ENCODE results near the gene ME3. TPM values are rescaled to one million over a fixed set of nuclear protein-coding genes. Genes with fewer than 3 reads are reported as not detected.

The ME3 gene
- total RNA-seq, 2 donors from 2014 or later, result 62.4 to 62.5 TPM

DNA sequence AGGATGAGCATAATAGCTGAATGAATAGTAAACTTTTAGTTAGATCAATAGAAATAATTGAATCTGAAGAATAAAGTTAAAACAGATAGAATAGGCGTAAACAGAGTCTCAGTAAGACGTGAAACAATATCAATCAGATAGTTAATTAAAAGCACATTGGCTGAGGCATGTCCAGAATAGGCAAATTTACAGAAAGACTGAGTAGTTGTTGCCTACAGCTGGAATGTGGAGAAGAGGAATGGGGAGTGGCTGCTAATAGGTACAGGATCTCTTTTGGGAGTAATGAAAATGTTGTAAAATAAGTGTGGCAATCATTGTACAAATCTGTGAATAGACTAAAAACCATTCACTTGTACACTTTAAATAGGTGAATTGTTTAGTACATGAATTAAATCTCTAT lies 36.3 kb upstream of the ME3 start:
- no peak overlapping the region for H3K27ac ChIP-seq
- H3K27me3 ChIP-seq (replicated peaks; ENCODE audit: insufficient read depth), result no peaks in the 10 kb centered on the region
- no peaks in the 10 kb centered on the region for H3K36me3 ChIP-seq
- DNase-seq (ENCODE audit: low spot score), result no peak
- TF ChIP-seq CTCF (IDR thresholded peaks at IDR 0.05), result no peak
- no peaks in the 10 kb centered on the region for H3K4me1 ChIP-seq (ENCODE audit: control insufficient read depth in 1 of 2, low read depth in 2 of 2)
- no peak overlapping the region for H3K4me3 ChIP-seq
- ATAC-seq (ENCODE audit: insufficient number of reproducible peaks, low FRiP score, low read depth), result no peak
- H3K9me3 ChIP-seq, result no peaks in the 10 kb centered on the region

DNA sequence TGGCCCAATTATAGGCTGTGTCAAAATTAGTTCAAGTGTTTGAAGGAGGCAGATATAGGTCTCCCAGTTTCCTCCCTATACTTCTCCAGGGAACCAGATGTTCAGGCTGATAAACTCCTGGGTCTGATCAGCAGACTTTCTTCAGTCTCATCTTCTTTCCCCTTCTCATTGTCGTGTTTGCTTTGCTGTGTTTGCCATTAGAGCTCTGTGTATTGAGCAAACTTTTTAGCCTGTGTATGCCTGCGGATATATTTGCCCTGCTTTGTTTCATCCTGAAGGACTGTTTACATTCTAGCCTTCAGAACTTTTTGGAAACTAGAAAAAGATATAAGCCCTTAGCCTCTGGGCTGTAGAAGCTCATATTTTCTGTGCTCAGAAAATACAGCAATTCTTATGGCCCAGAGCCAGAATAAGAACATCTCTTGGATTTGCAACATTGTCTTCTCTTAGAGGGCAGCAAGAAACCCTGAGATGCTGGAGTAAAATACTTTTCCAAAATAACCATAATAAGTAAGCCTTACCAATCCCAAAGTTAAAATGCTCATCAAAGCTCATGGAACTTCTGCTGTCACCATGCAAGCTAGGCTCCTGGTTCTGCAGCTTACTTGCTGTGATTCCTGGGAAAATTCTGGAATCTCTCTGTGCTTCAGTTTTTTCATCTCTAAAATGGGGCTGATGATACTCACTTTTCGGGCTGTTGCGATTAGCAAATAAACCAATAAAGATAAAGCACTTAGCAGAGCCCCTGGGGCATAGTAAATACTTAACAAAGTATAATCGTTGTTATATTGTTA lies 34.1 kb upstream of the ME3 start:
- no peaks in the 10 kb centered on the region for H3K4me1 ChIP-seq (ENCODE audit: control insufficient read depth in 1 of 2, low read depth in 2 of 2)
- ATAC-seq (ENCODE audit: insufficient number of reproducible peaks, low FRiP score, low read depth) (no peak), DNase-seq (ENCODE audit: low spot score) (no peak)
- no peak for TF ChIP-seq CTCF (IDR thresholded peaks at IDR 0.05)
- H3K9me3 ChIP-seq, result no peaks in the 10 kb centered on the region
- H3K27me3 ChIP-seq (replicated peaks; ENCODE audit: insufficient read depth), result no peaks in the 10 kb centered on the region
- no peak overlapping the region for H3K4me3 ChIP-seq
- no peak overlapping the region for H3K27ac ChIP-seq
- H3K36me3 ChIP-seq, result no peaks in the 10 kb centered on the region

DNA sequence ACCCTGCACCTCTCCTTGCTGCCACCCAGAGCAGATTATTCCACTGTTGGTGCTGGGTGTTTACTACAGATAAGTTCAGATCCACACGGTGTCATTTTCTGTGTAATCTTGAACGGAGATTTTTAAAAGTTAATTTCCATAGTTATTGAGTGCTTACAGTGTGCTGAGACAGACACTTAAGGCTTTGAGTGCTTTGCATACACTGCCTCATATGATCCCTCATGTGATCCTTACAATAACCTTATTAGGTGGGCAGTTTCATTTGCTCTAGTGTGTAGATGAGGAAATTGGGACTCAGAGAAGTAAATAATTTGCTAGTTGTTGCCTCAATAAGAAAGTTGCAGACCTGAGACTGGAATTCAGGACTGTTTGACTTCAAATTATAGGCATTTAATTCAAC lies 32.3 kb upstream of the ME3 start:
- DNase-seq (ENCODE audit: low spot score), result no peak
- Histone ChIP-seq H3K4me1 (ENCODE audit: control insufficient read depth in 1 of 2, low read depth in 2 of 2) (no peaks in the 10 kb centered on the region), H3K4me3 (no peak overlapping the region), H3K36me3 (no peaks in the 10 kb centered on the region), H3K27ac (no peak overlapping the region), H3K9me3 (no peaks in the 10 kb centered on the region), H3K27me3 (replicated peaks; ENCODE audit: insufficient read depth) (no peaks in the 10 kb centered on the region)
- no peak for ATAC-seq (ENCODE audit: insufficient number of reproducible peaks, low FRiP score, low read depth)
- no peak for TF ChIP-seq CTCF (IDR thresholded peaks at IDR 0.05)

- no peak for ATAC-seq (ENCODE audit: insufficient number of reproducible peaks, low FRiP score, low read depth)
Measured at GRCh38 chr11:86703987-86704386, 31.6 kb upstream of the ME3 start.

More at GRCh38 chr11:86703987-86704386, 31.6 kb upstream of the ME3 start:
- H3K36me3 ChIP-seq, result no peaks in the 10 kb centered on the region
- H3K9me3 ChIP-seq, result no peaks in the 10 kb centered on the region
- no peak for DNase-seq (ENCODE audit: low spot score)
- no peak for TF ChIP-seq CTCF (IDR thresholded peaks at IDR 0.05)
- H3K4me3 ChIP-seq, result no peak overlapping the region
- no peaks in the 10 kb centered on the region for H3K27me3 ChIP-seq (replicated peaks; ENCODE audit: insufficient read depth)
- H3K27ac ChIP-seq, result no peak overlapping the region
- no peaks in the 10 kb centered on the region for H3K4me1 ChIP-seq (ENCODE audit: control insufficient read depth in 1 of 2, low read depth in 2 of 2)

Measured in thoracic aorta (tissue), 2 donors.